SU-DHL-6 (cell line): ENCODE data around the gene ZP4.

Experiments
- H2AFZ ChIP-seq: fragments of 200-600 bp; sonication (generic); 2 replicates; pipeline ENCODE4 v1.6.1; 2014; ENCODE audit warnings: low read depth, mild to moderate bottlenecking, moderate library complexity, mixed read lengths, antibody characterized with exemption, low read length; ENCODE audit not compliant: severe bottlenecking
- H3F3A ChIP-seq: fragments of 200-600 bp; shearing (Covaris generic); 2 replicates; pipeline ENCODE4 v1.6.0; 2016; ENCODE audit warnings: antibody characterized with exemption, mild to moderate bottlenecking; ENCODE audit not compliant: insufficient read depth
- H3K27ac ChIP-seq: fragments of 200-600 bp; sonication (generic); 2 replicates; pipeline ENCODE4 v1.5.1; 2016; ENCODE audit warnings: low read depth, mild to moderate bottlenecking, low read length, moderate library complexity, mixed read lengths
- H3K27me3 ChIP-seq: fragments of 200-600 bp; sonication (generic), shearing (Covaris generic); 2 replicates; pipeline ENCODE4 v1.6.0; 2014; ENCODE audit warnings: mild to moderate bottlenecking, low read length
- H3K36me3 ChIP-seq: fragments of 200-600 bp; sonication (generic); 2 replicates; pipeline ENCODE4 v1.6.1; 2014; ENCODE audit warnings: mild to moderate bottlenecking, low read length, mixed read lengths
- H3K4me2 ChIP-seq: fragments of 300-600, 200-600 bp; shearing (Covaris generic), sonication (generic); 2 replicates; pipeline ENCODE4 v1.6.0; 2014; ENCODE audit warnings: low read length, low read depth, mild to moderate bottlenecking; ENCODE audit not compliant: poor library complexity, severe bottlenecking
- H3K4me3 ChIP-seq: fragments of 200-600 bp; sonication (generic); 2 replicates; pipeline ENCODE4 v1.5.1; 2014; ENCODE audit warnings: antibody characterized with exemption, low read length, mild to moderate bottlenecking, mixed read lengths; ENCODE audit not compliant: insufficient read depth, poor library complexity, severe bottlenecking
- H3K79me2 ChIP-seq: fragments of 200-600 bp; sonication (generic); 2 replicates; pipeline ENCODE4 v1.6.1; 2014; ENCODE audit warnings: mild to moderate bottlenecking, low read length, moderate library complexity; ENCODE audit not compliant: insufficient read depth
- H3K9ac ChIP-seq: fragments of 200-600 bp; sonication (generic); 2 replicates; pipeline ENCODE4 v1.7.0; 2014; ENCODE audit warnings: mild to moderate bottlenecking, low read length
- H3K9me2 ChIP-seq: fragments of 200-600 bp; sonication (generic); replicated peaks from 2 replicates; pipeline ENCODE4 v1.6.1; 2014; ENCODE audit warnings: low read length; ENCODE audit not compliant: insufficient read depth
- H3K9me3 ChIP-seq: fragments of 200-600 bp; sonication (generic); 2 replicates; pipeline ENCODE4 v1.6.1; 2014; ENCODE audit warnings: low read length, mixed read lengths; ENCODE audit not compliant: insufficient read depth
- H4K20me1 ChIP-seq: fragments of 200-600 bp; sonication (generic); 2 replicates; pipeline ENCODE4 v1.6.1; 2014; ENCODE audit warnings: low read depth, mild to moderate bottlenecking, antibody characterized with exemption, low read length, moderate library complexity, mixed read lengths
- EZH2phosphoT487 ChIP-seq: fragments of 200-600 bp; sonication (generic), shearing (Covaris generic); conservative IDR thresholded peaks from 2 replicates; pipeline ENCODE4 v1.6.1; 2018; ENCODE audit warnings: mild to moderate bottlenecking, antibody characterized with exemption, low read length, moderate library complexity, mixed read lengths
- TF ChIP-seq, protein P1 (sequence below): fragments of 200-600 bp; sonication (generic); IDR thresholded peaks from one replicate; pipeline ENCODE4 v1.5.1; 2017; ENCODE audit warnings: antibody characterized with exemption, mild to moderate bottlenecking, low read length, moderate library complexity; ENCODE audit not compliant: insufficient read depth, poor library complexity, severe bottlenecking

ZP4 gene

GRCh38 chr1:237873487-237874211, 17.1 kb downstream of the ZP4 start:
- Histone ChIP-seq H4K20me1 (no peaks in the 10 kb centered on the region), H3K36me3 (no peaks in the 10 kb centered on the region), H2AFZ (no peak overlapping the region), H3K27me3 (no peaks in the 10 kb centered on the region), H3K27ac (no peak overlapping the region), H3F3A (no peaks in the 10 kb centered on the region), H3K4me3 (no peak overlapping the region), H3K9me3 (no peaks in the 10 kb centered on the region), H3K79me2 (no peaks in the 10 kb centered on the region), H3K4me2 (no peak overlapping the region), H3K9me2 (no peaks in the 10 kb centered on the region), H3K9ac (no peak overlapping the region)
- no peak for TF ChIP-seq EZH2phosphoT487
- TF ChIP-seq, protein P1, sequence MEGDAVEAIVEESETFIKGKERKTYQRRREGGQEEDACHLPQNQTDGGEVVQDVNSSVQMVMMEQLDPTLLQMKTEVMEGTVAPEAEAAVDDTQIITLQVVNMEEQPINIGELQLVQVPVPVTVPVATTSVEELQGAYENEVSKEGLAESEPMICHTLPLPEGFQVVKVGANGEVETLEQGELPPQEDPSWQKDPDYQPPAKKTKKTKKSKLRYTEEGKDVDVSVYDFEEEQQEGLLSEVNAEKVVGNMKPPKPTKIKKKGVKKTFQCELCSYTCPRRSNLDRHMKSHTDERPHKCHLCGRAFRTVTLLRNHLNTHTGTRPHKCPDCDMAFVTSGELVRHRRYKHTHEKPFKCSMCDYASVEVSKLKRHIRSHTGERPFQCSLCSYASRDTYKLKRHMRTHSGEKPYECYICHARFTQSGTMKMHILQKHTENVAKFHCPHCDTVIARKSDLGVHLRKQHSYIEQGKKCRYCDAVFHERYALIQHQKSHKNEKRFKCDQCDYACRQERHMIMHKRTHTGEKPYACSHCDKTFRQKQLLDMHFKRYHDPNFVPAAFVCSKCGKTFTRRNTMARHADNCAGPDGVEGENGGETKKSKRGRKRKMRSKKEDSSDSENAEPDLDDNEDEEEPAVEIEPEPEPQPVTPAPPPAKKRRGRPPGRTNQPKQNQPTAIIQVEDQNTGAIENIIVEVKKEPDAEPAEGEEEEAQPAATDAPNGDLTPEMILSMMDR, result no peak

DNA sequence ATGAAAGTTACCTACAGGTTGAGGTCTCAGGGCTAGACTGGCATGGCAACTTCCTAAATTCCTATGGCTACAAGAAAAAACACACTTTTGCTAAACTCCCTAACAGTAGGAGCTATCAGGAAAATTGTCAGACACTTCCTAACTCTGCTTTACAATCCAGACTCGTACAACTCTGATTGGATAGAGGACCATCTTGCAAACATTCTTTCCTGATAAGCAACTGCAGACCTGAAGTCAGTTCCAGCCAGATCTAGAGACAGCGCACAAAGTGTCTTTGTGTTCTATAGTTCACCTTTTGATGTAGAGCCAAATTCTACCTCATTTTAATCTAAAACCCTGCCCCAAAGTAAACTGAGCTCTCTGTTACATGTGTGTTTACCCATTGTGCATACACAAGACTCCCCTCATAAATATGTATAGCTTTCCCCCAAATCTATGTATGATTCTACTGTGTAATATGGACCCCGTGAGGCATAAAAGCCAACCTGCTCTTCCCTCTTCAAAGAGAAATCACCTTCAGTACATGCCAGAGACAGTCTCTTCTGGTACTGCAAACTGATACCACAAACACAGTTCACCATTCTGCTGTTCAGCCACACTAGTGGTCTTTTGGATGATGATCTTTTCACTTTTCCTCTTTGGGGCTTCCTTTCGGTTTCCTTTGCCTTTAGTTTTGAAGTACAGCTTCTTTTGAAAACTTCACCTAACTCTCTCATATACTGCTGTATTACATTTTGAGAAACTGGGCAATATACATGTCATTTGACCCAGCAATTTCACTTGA, 21.7 kb downstream of the ZP4 start:
- Histone ChIP-seq H4K20me1 (no peaks in the 10 kb centered on the region), H3K9ac (no peak overlapping the region), H2AFZ (no peak overlapping the region), H3K9me2 (no peaks in the 10 kb centered on the region), H3F3A (no peaks in the 10 kb centered on the region), H3K79me2 (no peaks in the 10 kb centered on the region), H3K36me3 (no peaks in the 10 kb centered on the region), H3K9me3 (no peaks in the 10 kb centered on the region), H3K4me3 (no peak overlapping the region), H3K27ac (no peak overlapping the region), H3K4me2 (no peak overlapping the region), H3K27me3 (no peaks in the 10 kb centered on the region)
- TF ChIP-seq, protein P1, result no peak
- TF ChIP-seq EZH2phosphoT487, result no peak

DNA sequence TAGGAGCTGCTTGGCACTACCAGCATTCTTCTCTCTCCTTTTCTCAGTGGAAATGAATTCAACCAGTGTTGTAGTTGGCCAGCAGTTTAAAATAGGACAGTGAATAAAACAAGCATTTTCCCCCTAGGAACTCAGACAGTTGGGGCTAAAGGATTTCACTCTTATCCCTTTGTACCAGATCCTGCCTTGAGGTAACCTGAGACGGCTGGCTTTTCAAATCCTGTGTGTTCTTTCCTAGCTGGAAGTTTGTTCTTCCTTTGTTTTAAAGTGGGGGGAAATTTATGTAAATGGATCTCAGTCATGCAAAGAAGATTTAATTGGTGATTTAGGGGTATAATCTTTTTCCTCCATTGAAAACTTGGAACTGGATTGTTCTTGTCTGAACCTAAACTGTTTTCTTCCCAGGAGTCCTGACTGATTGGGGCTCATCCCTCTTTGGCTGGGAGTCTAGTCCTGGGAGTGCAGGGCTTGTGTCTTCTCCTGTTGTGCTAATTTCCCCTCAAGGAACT, 23.3 kb downstream of the ZP4 start:
- H3K27ac ChIP-seq, result no peak overlapping the region
- no peak overlapping the region for H3K4me3 ChIP-seq
- no peak overlapping the region for H3K4me2 ChIP-seq
- H3K9me3 ChIP-seq, result no peaks in the 10 kb centered on the region
- H3F3A ChIP-seq, result no peaks in the 10 kb centered on the region
- H3K27me3 ChIP-seq, result no peaks in the 10 kb centered on the region
- H3K36me3 ChIP-seq, result no peaks in the 10 kb centered on the region
- no peak overlapping the region for H2AFZ ChIP-seq
- no peaks in the 10 kb centered on the region for H4K20me1 ChIP-seq
- no peaks in the 10 kb centered on the region for H3K79me2 ChIP-seq
- no peaks in the 10 kb centered on the region for H3K9me2 ChIP-seq
- no peak overlapping the region for H3K9ac ChIP-seq
- no peak for TF ChIP-seq EZH2phosphoT487
- TF ChIP-seq, protein P1, result no peak
